Osteocyte (in vitro differentiated cells): ENCODE data around the gene CDK6. TPM values are rescaled to one million over a fixed set of nuclear protein-coding genes. Genes with fewer than 3 reads are reported as not detected.

Experiments
- DNase-seq: peaks from one replicate; pipeline ENCODE4 v3.0.0; 2021; ENCODE audit warnings: mixed read lengths; ENCODE audit not compliant: unreplicated experiment; ENCODE audit errors: extremely low spot score
- H3K27ac Mint-ChIP-seq: one replicate; pipeline ENCODE4 v1.8.0; 2021; ENCODE audit warnings: mild to moderate bottlenecking, mixed read lengths; ENCODE audit not compliant: unreplicated experiment
- H3K27me3 Mint-ChIP-seq: one replicate; pipeline ENCODE4 v1.8.0; 2021; ENCODE audit warnings: mixed read lengths; ENCODE audit not compliant: unreplicated experiment
- H3K36me3 Mint-ChIP-seq: one replicate; pipeline ENCODE4 v1.8.0; 2021; ENCODE audit warnings: mixed read lengths; ENCODE audit not compliant: unreplicated experiment
- H3K4me1 Mint-ChIP-seq: one replicate; pipeline ENCODE4 v1.8.0; 2021; ENCODE audit warnings: mixed read lengths; ENCODE audit not compliant: unreplicated experiment
- H3K4me3 Mint-ChIP-seq: one replicate; pipeline ENCODE4 v1.8.0; 2021; ENCODE audit warnings: mild to moderate bottlenecking, moderate library complexity, mixed read lengths; ENCODE audit not compliant: unreplicated experiment
- H3K9me3 Mint-ChIP-seq: one replicate; pipeline ENCODE4 v1.8.0; 2021; ENCODE audit warnings: mixed read lengths; ENCODE audit not compliant: unreplicated experiment
- total RNA-seq: library from RNA; stranded (reverse); gene quantifications from 2 replicates; pipeline ENCODE4 v1.2.1, GENCODE V29; 2021
- TF ChIP-seq, protein P1 (sequence below): fragments of 200-600 bp; sonication (generic); IDR thresholded peaks from 2 replicates; pipeline ENCODE4 v1.5.0; 2021; ENCODE audit warnings: antibody characterized with exemption, mild to moderate bottlenecking, moderate library complexity

The CDK6 gene
- total RNA-seq, 1 donor from 2014 or later = 53.6 TPM

DNA sequence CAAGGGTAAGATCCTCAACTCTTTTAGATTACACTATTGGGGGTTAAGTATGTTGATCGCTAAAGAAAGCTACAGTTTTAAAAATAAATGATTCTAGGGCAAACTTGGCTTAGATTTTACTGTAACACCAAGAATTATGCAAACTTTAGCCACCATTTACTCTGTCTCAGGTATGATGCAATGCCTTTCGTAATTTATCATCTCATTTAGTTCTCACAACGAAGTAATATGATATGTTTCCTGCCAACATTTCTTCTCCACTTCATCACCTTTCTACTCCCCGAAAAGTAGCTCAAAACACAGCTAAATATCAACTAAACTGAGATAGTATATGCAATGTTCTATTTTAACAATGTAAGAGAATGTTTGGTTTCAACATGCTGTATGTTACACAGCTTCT is 267.2 kb downstream of the CDK6 start:
- Mint-ChIP-seq H3K4me3 (no peak overlapping the region), H3K27me3 (no peaks in the 10 kb centered on the region), H3K9me3 (no peaks in the 10 kb centered on the region), H3K27ac (no peak overlapping the region), H3K4me1 (no peaks in the 10 kb centered on the region), H3K36me3 (peaks cover 38% of the 10 kb centered on the region)
- DNase-seq = no peak
- TF ChIP-seq, protein P1, sequence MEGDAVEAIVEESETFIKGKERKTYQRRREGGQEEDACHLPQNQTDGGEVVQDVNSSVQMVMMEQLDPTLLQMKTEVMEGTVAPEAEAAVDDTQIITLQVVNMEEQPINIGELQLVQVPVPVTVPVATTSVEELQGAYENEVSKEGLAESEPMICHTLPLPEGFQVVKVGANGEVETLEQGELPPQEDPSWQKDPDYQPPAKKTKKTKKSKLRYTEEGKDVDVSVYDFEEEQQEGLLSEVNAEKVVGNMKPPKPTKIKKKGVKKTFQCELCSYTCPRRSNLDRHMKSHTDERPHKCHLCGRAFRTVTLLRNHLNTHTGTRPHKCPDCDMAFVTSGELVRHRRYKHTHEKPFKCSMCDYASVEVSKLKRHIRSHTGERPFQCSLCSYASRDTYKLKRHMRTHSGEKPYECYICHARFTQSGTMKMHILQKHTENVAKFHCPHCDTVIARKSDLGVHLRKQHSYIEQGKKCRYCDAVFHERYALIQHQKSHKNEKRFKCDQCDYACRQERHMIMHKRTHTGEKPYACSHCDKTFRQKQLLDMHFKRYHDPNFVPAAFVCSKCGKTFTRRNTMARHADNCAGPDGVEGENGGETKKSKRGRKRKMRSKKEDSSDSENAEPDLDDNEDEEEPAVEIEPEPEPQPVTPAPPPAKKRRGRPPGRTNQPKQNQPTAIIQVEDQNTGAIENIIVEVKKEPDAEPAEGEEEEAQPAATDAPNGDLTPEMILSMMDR = no peak

DNA sequence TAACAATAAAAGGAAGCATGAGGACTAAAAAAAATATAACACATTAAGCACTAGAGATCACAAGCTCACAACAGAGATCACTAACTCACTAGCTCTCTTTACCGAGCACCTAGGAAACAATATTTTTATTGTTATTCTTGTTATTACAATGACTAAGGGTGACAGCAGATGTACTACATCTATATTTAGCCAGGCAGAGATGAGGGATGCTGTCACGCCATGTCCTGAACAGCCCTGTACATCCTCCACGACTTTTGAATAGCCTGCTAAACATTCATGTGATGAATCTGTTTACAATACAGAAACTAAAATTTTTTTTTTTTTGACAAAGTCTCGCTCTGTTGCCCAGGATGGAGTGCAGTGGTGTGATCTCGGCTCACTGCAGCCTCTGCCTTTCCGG is 268.9 kb downstream of the CDK6 start:
- Mint-ChIP-seq H3K36me3 (peaks cover 41% of the 10 kb centered on the region), H3K27ac (no peak overlapping the region), H3K4me3 (no peak overlapping the region), H3K9me3 (no peaks in the 10 kb centered on the region), H3K4me1 (no peaks in the 10 kb centered on the region), H3K27me3 (no peaks in the 10 kb centered on the region)
- DNase-seq = no peak
- TF ChIP-seq, protein P1 = no peak

DNA sequence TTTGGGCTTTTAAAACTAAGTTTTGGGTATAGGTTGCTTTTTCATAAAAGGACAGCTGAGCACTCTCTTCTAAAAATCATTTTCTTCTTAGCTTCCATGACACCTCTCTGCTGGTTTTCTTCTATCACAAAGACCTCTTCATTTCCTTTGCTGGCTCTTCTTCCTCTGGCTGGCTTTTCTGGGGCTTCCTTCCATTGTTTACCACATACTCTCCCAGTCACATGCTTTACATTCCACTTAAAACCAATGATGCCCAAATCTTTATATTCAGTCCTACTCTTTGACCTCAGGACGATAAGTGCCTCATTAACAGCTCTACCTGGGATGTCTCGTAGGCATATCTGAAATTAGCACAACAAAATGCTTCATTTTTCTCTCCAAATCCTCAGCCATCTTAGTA is 273.0 kb downstream of the CDK6 start:
- Mint-ChIP-seq H3K36me3 (peaks cover 41% of the 10 kb centered on the region), H3K4me3 (no peak overlapping the region), H3K27ac (no peak overlapping the region), H3K27me3 (no peaks in the 10 kb centered on the region), H3K4me1 (no peaks in the 10 kb centered on the region), H3K9me3 (no peaks in the 10 kb centered on the region)
- TF ChIP-seq, protein P1 = no peak
- DNase-seq = no peak

DNA sequence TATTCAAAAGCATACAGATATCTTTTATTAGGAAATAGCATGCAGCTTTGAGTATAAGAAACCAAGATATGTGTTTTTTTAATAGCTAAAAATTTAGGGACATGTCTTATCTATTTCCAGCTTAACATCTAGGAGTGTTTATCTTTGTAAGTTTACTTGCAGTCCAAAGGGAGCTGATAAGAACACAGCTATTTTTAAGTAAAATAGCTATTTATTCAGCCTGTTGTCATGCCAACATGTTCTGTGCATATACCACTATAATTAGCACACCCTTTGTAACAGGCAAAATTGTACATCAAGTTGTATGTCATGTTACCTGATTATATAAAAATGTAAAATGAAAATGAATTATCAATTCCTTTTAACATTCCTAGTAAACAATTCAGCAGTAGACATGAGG is 275.8 kb downstream of the CDK6 start:
- no peaks in the 10 kb centered on the region for H3K4me1 Mint-ChIP-seq
- H3K36me3 Mint-ChIP-seq = peaks cover 27% of the 10 kb centered on the region
- H3K27me3 Mint-ChIP-seq = no peaks in the 10 kb centered on the region
- TF ChIP-seq, protein P1 = no peak
- no peak for DNase-seq
- H3K9me3 Mint-ChIP-seq = no peaks in the 10 kb centered on the region
- H3K4me3 Mint-ChIP-seq = no peak overlapping the region
- H3K27ac Mint-ChIP-seq = no peak overlapping the region

DNA sequence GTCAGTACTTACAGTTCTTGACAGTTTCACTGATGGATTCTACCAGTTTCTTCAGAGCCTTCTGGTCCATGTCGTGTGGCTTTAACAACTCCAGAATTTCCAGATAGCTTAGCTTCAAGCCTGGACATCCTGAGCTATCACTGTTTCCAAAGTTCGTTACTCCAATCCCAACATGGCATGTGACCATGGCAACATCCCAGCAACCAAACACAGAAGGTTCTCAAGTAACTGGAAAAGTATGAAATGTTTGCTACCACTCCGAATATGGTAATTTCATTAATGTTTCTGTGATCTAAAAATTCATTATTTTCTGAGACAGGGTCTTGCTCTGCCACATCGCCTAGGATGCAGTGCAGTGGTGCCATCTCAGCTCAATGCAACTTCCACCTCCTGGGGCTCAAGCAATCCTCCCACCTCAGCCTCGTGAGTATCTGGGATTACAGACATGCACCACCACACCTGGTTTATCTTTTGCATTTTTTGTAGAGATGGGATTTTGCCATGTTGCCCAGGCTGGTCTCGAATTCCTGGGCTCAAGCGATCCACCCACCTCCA is 278.5 kb downstream of the CDK6 start:
- Mint-ChIP-seq H3K4me1 (no peaks in the 10 kb centered on the region), H3K27ac (no peak overlapping the region), H3K9me3 (no peaks in the 10 kb centered on the region), H3K4me3 (no peak overlapping the region), H3K36me3 (peaks cover 15% of the 10 kb centered on the region), H3K27me3 (peaks cover 4% of the 10 kb centered on the region)
- TF ChIP-seq, protein P1 = no peak
- DNase-seq = no peak
